Colon (tissue), 2 donors: ENCODE results near the gene LRP2.
"Not testable (repeated sequence)": the region's sequence is repeated elsewhere in the genome, so short reads cannot be mapped to it uniquely, and the experiment has no call there.

ENCODE experiments used
- FAIRE-seq: peaks from 2 replicates; lab custom pipeline; 2012; peaks lifted over from hg19 to GRCh38; lab: Jason Lieb, UNC
- donor health status: control.
- donor health status: control.

The LRP2 gene

DNA sequence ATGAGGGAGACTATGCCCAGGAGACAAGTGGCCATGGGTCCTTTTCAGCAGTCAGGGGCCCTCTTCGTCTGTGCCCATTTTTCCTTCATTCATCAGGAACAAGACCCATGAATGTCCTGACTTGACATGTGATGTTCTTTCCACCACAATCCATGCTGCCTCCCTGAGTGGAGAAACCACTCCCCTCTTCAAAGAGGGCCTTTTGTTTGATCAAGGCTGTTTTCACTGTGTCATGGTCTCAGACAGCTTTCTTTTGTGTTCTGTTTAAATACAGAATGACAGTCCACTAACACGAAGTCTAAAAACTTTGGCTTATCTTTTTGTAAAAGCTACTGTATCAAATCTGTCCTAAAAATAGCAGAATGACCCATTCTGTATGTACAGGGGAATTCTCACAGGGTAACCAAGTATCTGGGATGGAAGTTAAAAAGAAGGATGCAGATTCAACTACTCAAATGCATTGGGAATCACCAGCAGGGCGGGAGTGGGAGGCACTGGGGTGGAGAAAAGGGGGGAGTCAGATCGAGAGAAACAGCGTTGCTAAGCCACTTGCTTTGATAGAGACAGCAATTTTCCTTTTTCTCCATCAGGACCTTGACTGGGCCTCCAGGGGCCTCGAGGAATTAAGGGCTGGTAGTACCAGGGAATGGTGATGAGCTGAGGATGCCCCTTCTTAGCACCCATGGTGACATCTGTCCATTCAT is 13.9 kb downstream of the LRP2 start:
- no peak for FAIRE-seq

DNA sequence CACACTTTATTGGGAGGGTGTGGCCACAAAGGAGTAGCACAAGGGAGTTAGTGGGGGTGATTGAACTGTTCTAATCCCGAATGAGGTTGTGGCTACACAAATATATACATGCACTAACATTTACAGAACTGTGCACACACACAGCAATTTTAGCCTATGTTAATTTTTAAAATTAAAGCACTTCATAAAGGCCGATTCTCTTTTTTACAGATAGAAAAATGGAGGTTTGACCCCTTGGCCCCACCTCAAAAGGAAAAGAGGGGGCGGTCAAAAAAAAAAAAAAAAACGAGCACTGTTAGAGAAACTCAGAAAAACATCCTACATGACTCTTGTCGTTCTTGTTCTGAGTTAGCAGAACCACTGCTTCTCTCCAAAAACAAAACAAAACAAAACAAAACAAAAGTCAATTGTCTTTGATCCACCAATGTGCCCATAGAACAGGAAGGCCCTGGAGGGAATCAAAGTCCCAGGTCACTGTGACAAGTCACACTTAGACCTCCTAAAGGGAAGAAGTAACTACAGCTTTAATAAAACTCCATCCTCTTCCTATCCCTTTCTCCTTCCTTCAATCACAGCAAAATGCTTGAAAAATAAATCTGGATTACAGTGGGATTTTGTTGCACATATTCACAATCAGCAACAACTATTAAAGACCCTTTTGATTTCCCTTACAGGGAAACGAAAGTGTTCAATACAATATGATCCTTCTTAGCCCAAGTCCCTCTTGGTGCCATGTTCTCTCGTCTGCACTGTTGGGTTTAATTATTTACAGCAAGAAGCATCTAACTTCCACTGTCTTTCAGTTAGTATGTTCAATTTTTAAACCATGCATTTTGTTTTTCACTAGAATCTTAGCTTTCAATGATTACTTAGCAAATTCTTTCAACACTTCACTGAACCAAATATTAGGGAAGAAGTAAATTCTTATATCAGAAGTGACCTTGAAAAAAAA is 16.6 kb downstream of the LRP2 start:
- FAIRE-seq = no peak

DNA sequence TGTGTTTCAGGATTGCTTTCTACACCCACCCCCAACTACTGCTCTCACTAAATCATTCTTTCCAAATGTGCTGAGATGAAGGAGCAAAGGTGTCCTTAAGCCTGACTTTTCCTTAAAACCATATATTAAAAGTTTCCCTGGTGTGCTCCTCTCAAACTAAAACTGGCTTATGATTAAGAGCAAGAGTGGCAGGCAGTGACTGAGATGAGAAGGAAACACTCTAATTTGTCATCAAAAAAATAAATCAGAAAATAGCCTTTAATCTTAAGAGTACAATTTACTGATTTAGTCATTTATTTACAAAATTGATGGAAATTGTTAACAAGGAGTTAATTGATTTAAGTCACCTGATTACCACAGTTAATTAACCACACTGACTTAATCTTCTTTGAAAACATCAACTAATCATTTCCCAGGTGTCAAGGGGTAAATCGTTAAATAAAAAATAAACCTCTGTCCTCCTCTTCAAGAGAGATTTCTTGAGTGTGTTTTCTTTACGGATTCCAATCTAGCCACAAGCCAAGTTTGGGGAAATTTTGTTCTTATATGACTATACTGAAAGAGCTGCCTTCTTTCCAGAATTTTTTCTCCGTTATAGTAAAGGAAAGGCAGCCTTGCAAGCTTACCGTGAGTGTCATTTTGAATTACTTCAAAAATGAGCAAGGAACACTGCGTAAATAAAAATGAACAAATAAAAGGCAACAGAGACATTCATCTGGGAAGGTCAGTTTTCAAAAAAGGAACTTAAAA is 17.4 kb downstream of the LRP2 start:
- no peak for FAIRE-seq

DNA sequence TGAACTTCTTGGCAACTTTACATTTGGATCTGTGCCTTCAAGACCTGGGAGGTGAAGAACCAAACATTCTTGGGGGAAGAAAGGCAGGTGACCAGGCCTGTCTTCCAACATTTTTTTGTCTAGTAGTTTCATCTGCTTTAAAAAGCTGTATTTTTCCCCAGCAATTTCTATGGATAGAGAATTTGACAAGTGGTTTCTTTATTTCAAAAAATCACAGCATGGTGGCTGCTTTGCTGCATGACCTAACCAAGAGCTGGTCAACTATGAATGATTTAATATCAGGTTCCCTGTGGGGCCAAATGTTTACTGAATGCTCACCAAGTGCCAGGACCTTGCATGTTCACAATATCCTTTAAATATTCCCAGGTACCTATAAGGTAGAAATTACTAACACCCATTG is 19.1 kb downstream of the LRP2 start:
- FAIRE-seq = no peak

DNA sequence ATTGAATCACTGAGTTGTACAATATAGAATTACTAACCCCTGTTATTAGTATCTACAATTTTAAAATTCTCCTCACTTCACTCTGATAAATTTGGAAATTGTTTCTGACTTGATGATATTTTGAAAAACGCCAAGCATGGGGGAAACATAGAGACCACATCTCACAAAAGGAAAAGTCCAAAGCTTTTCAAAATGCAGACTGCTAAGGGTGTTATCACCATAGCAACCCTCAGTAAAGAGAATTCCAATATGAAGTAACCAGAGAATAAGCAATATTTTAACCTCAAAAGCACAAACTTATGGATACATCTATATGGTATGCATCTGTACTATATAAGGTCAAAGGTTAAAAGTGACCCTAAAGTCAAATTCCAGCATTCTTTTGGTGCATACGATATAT is 22.7 kb downstream of the LRP2 start:
- no peak for FAIRE-seq

DNA sequence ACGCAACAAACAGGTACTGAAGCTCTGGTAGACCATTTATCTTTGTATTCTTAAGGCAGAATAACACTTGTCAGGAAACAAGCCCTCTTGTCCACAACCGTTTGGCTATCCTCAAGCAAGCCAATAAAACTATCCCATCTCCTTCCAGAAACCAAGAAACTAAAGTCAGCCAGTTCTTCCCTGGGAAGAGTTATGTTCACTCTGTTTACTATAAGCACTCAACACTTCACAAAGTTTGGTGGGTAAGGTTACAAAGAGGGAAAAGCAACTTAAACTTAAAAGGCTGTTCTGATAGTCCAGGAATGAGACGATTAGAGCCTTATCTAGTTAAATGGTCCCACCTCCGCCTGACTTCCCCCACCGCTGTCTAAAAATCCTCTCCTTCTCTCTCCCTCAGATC is 25.6 kb downstream of the LRP2 start:
- FAIRE-seq = no peak

DNA sequence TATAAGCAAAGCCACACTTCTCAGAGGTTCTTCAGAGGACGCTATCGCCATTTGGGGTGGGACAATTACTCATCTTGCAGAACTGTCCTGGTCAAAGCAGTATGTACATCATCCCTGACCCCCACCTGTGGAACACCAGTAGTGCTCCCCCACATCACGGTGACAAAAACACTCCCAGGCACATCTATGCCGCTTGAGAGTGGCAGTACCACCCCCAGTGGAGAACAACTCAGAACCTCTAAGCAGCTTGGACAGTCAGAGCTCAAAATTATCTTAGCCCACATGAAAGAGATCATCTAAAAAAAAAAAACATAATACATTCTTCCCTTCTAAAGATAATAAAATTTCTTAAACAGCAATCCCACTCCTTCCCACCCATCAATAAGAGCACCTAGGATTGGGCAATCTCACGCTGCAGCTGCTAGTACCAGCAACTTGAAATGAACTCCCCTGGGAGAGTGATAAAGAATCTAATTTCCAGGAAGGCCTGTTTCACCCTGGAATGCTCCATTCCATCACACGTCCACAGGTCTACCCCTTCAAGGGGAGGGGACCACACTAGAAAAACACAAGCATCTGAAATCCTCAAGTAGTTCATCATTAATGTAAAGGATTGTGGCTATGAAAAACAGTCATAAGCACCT is 31.7 kb downstream of the LRP2 start:
- FAIRE-seq = no peak

DNA sequence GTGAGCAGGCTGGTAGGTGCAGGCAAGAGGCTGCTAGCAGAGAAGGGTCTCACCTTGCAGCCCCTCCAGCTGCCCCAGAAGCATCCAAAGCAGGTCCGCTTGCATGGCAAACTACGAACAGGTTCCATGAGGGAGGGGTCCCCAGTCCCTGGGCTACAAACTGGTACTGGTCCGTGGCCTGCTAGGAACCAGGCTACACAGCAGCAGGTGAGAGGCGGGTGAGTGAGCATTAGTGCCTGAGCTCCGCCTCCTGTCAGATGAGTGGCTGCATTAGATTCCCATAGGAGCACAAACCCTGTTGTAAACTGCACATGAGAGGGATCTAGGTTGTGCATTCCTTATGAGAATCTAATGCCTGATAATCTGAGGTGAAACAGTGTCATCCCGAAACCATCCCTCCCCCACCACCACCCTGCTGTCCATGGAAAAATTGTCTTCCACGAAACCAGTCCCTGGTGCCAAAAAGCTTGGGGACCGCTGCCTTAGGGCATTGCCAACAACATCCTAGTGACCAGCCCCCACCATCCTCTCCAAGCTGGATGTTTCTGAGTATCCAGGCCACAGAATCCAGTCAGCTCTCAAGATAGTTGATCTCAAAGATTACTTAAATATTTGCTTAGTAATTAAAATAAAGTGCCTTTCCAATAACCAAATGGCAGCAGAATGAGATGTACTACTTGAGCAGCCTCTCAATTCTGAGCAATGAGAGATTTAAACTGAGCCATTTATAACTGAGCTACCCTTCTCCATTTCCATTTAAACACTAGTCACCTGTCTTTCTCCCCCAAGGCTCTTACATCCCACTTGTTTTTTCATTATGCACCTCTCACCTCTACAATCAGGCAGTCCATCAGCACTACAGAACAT is 32.4 kb downstream of the LRP2 start:
- FAIRE-seq = no peak

DNA sequence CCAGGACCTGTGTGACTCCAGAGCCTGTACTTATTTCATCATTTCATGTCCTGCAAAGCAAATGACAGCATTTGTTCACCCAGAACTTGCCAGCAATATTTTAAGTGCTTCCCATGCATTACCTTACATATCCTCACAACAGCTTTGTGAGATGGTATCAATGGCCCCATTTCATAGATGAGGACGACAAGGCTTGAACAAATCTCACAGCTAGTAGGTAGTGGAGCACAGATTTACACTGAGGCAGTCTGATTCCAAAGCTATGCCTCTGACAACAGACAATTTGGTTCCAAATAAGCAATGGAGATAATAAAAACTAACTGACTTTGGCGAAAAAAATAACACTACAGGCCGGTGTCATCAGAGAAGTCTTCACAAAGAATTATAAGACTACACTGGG is 33.5 kb downstream of the LRP2 start:
- FAIRE-seq = no peak

DNA sequence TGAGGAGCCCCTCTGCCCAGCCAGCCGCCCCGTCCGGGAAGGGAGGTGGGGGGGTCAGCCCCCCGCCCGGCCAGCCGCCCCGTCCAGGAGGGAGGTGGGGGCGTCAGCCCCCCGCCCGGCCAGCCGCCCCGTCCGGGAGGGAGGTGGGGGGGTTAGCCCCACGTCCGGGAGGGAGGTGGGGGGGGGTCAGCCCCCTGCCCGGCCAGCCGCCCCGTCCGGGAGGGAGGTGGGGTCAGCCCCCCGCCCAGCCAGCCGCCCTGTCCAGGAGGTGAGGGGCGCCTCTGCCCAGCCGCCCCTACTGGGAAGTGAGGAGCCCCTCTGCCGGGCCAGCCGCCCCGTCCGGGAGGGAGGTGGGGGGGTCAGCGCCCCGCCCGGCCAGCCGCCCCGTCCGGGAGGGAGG is 34.5 kb downstream of the LRP2 start:
- FAIRE-seq = not testable (repeated sequence)

DNA sequence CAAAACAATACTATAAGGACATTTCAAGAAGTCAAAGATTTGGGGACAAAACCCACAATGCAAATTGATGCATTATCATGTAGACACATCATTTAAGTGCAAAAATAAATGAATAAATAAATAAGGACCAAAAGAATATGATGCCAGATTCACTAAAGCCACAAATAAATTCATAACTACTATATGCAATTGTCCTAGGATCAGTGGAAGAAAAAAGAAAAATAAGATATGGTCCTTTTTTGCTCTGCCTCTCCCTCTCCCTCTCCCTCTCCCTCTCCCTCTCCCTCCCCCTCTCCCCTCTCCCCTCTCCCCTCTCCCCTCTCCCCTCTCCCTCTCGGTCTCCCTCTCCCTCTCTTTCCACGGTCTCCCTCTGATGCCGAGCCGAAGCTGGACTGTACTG is 36.4 kb downstream of the LRP2 start:
- FAIRE-seq = not testable (repeated sequence)

DNA sequence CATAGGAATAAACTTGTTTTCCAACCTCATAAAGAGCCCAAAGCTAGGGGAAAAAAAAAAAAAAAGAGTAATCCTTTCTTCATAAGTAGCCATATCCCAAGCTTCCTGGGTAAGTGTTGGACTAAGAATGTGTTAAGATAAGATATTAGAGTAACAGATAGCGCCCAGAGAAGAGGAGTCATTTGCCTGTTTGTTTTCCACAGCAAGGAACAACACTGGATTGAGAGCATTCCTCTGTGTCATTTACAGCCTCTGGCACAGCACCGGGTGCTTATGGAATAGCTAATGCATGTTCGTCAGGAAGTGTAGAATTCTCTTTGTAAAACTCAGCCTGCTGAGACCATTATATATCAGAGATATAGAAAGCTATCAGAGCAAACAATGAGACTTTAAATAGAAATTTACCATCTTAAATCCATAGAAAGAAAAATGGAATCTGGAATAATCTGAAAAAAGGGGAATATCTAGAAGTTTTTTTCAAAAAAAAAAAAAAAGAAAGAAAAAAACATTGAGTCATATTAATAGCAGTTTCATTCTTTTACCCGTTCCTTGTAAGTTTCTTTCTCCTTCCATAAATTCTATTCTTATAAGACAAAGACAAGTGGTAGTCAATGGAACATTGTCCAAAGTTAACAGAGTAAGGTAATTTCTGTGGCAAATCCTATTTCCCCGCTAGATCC is 37.6 kb downstream of the LRP2 start:
- no peak for FAIRE-seq

DNA sequence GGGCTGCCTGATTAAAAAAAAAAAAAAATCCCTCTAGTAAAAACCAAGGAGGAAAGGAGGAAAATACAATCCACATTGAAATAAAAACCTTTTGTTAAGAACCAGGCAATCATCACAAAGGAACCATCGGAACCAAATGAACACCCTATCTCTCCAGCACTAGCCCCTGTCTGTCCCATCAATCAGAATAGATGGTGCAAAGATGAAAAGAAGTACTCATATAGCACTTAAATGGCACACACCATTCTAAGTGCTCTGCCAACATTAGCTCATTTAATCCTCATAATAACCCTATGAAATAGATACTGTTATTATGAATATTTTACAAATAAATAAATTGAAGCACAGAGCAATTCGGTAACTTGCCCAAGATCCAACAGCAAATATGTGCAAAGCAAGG is 38.5 kb downstream of the LRP2 start:
- no peak for FAIRE-seq

DNA sequence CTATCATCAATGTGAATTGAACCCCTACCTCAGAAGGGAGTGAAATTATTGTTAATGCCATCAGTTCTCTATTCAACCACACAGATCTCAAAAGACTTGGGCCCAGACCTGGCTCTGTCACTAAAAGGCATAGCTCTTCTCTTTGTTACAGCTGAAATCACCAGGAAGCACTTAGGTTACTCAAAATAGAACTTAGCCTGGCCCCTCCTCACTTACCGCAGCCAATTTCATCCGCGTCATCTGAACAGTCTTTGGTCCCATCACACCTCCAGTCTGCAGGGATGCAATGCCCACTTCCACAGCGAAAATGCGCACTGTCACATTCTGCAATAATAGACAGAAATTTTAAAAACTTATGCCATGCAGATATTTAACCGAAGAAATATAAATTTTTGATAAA is 41.8 kb downstream of the LRP2 start:
- FAIRE-seq = no peak

DNA sequence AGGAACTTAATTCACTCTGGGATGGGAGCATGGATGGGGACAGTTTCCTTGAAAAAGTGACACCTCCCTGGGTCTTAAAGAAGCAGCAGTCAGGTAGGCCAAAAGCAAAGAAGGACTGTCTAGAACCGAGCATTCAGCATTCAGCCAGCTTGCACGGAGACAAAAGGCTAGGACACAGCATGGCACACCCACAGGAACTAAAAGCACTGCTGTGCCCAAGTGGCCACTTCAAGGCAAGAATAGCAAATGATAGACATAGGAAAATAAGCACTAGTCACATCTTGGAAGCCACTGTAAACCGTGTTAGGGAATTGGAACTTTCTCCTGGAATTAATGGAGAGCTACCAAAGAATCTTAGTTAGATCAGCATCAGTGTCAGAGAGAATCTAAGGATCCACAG is 47.0 kb downstream of the LRP2 start:
- no peak for FAIRE-seq

DNA sequence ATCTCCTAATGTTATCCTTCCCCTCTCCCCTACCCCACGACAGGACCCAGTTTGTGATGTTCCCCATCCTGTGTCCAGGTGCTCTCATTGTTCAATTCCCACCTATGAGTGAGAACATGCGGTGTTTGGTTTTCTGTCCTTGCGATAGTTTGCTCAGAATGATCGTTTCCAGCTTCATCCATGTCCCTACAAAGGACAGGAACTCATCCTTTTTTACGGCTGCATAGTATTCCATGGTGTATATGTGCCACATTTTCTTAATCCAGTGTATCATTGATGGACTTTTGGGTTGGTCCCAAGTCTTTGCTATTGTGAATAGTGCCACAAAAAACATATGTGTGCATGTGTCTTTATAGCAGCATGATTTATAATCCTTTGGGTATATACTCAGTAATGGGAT is 54.0 kb downstream of the LRP2 start:
- FAIRE-seq = not testable (repeated sequence)

DNA sequence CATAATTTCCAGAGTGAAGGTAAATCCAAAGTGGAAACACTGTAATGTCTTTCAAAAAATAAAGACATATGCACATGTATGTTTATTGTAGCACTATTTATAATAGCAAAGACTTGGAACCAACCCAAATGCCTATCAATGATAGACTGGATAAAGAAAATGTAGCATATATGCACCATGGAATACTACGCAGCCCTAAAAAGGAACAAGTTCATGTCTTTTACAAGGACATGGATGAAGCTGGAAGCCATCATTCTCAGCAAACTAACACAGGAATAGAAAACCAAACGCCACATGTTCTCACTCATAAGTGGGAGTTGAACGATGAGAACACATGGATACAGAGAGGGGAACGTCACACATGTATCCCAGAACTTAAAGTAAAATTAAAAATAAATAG is 57.6 kb downstream of the LRP2 start:
- FAIRE-seq = not testable (repeated sequence)

DNA sequence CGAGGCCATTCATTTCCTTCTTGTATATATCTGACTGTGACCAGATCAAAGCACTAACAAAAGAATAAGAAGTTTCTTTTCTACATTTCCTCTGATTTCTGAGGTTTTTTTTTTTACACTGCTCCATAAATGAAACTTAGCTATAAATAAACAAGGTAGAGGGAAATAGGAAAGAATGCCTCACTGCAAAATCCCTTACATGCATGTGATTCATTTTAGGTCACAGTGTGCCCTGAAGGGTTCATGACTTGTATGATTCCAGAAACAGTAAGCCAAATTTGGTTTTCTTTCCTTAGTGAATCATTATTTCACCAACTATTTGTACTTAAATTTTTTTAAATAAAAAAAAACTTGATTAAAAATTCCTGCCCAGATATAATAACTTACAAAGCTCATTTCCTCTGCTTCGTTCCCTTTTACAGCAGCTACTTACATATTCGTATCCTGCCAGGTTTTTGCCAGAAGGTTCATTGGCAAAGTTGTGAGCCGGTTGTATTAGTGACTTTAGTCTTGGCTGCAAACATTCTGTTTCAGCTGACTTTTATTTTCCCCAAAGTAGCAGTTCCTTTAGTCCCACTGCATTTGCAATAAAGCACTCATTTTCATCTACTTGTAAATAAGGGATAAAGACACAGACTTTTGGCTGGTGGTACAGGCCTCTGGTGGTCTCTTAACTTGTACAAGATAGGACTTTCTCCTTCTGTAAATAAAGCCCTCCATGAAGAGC is 58.6 kb downstream of the LRP2 start:
- FAIRE-seq = no peak

DNA sequence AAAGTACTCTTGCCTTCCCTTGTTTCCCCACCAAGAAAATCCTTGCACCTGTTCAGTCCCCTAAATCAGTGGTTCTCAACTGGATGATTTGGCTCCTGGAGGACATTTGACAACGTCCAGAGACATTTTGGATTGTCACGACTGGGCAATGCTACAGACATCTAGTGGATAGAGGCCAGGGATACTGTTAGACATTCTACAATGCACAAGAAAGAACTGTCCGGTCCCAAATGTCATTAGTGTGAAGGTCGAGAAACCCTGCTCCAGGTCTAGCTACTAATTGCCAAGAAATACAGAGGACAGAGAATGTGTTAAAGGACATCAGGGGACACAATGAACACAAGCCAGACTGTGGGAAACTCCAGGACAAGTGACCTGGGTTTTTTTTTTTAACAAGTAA is 60.0 kb downstream of the LRP2 start:
- FAIRE-seq = no peak
